ENCODE data around the gene PTPRT.

Gene PTPRT

GRCh38 chr20:43057317-43057716 is 132.4 kb downstream of the PTPRT start:
- no peak overlapping the region for H3K27ac ChIP-seq (ENCODE audit: low read depth, low read length)
- no peak overlapping the region for H3K9ac ChIP-seq (ENCODE audit: low read depth, low read length)
- no peak overlapping the region for H3K4me3 ChIP-seq (ENCODE audit: low read depth, low read length)
- no peaks in the 10 kb centered on the region for H3K36me3 ChIP-seq (ENCODE audit: control insufficient read depth, insufficient read depth, low read length)
- no peaks in the 10 kb centered on the region for H3K9me3 ChIP-seq (ENCODE audit: control insufficient read depth, insufficient read depth, low read length)
- H3K27me3 ChIP-seq (ENCODE audit: control insufficient read depth, insufficient read depth, low read length): no peaks in the 10 kb centered on the region
- H3K4me1 ChIP-seq (ENCODE audit: control insufficient read depth, insufficient read depth, low read length): no peaks in the 10 kb centered on the region

GRCh38 chr20:43055181-43055884 is 134.4 kb downstream of the PTPRT start:
- Histone ChIP-seq H3K9me3 (ENCODE audit: control insufficient read depth, insufficient read depth, low read length) (no peaks in the 10 kb centered on the region), H3K9ac (ENCODE audit: low read depth, low read length) (no peak overlapping the region), H3K27me3 (ENCODE audit: control insufficient read depth, insufficient read depth, low read length) (no peaks in the 10 kb centered on the region), H3K4me3 (ENCODE audit: low read depth, low read length) (no peak overlapping the region), H3K27ac (ENCODE audit: low read depth, low read length) (no peak overlapping the region), H3K36me3 (ENCODE audit: control insufficient read depth, insufficient read depth, low read length) (no peaks in the 10 kb centered on the region), H3K4me1 (ENCODE audit: control insufficient read depth, insufficient read depth, low read length) (no peaks in the 10 kb centered on the region)

- H3K9ac ChIP-seq (ENCODE audit: low read depth, low read length): no peak overlapping the region
- H3K36me3 ChIP-seq (ENCODE audit: control insufficient read depth, insufficient read depth, low read length): no peaks in the 10 kb centered on the region
- H3K27ac ChIP-seq (ENCODE audit: low read depth, low read length): no peak overlapping the region
Measured at GRCh38 chr20:43052532-43052931, 137.2 kb downstream of the PTPRT start.

GRCh38 chr20:43046966-43047365 is 142.7 kb downstream of the PTPRT start:
- no peaks in the 10 kb centered on the region for H3K27me3 ChIP-seq (ENCODE audit: control insufficient read depth, insufficient read depth, low read length)
- H3K9me3 ChIP-seq (ENCODE audit: control insufficient read depth, insufficient read depth, low read length): no peaks in the 10 kb centered on the region
- H3K9ac ChIP-seq (ENCODE audit: low read depth, low read length): no peak overlapping the region
- no peak overlapping the region for H3K27ac ChIP-seq (ENCODE audit: low read depth, low read length)
- no peaks in the 10 kb centered on the region for H3K36me3 ChIP-seq (ENCODE audit: control insufficient read depth, insufficient read depth, low read length)
- no peaks in the 10 kb centered on the region for H3K4me1 ChIP-seq (ENCODE audit: control insufficient read depth, insufficient read depth, low read length)
- H3K4me3 ChIP-seq (ENCODE audit: low read depth, low read length): no peak overlapping the region

More at GRCh38 chr20:43052532-43052931, 137.2 kb downstream of the PTPRT start:
- no peaks in the 10 kb centered on the region for H3K9me3 ChIP-seq (ENCODE audit: control insufficient read depth, insufficient read depth, low read length)
- H3K4me1 ChIP-seq (ENCODE audit: control insufficient read depth, insufficient read depth, low read length): no peaks in the 10 kb centered on the region
- H3K4me3 ChIP-seq (ENCODE audit: low read depth, low read length): no peak overlapping the region
- no peaks in the 10 kb centered on the region for H3K27me3 ChIP-seq (ENCODE audit: control insufficient read depth, insufficient read depth, low read length)

- Histone ChIP-seq H3K4me3 (ENCODE audit: low read depth, low read length) (no peak overlapping the region), H3K27me3 (ENCODE audit: control insufficient read depth, insufficient read depth, low read length) (no peaks in the 10 kb centered on the region), H3K9me3 (ENCODE audit: control insufficient read depth, insufficient read depth, low read length) (no peaks in the 10 kb centered on the region), H3K9ac (ENCODE audit: low read depth, low read length) (no peak overlapping the region), H3K27ac (ENCODE audit: low read depth, low read length) (no peak overlapping the region), H3K4me1 (ENCODE audit: control insufficient read depth, insufficient read depth, low read length) (no peaks in the 10 kb centered on the region), H3K36me3 (ENCODE audit: control insufficient read depth, insufficient read depth, low read length) (no peaks in the 10 kb centered on the region)
Measured at GRCh38 chr20:43043887-43044286, 145.8 kb downstream of the PTPRT start.

GRCh38 chr20:43040427-43040826 is 149.3 kb downstream of the PTPRT start:
- H3K36me3 ChIP-seq (ENCODE audit: control insufficient read depth, insufficient read depth, low read length): no peaks in the 10 kb centered on the region
- H3K27ac ChIP-seq (ENCODE audit: low read depth, low read length): no peak overlapping the region
- no peak overlapping the region for H3K4me3 ChIP-seq (ENCODE audit: low read depth, low read length)
- no peaks in the 10 kb centered on the region for H3K9me3 ChIP-seq (ENCODE audit: control insufficient read depth, insufficient read depth, low read length)
- no peaks in the 10 kb centered on the region for H3K27me3 ChIP-seq (ENCODE audit: control insufficient read depth, insufficient read depth, low read length)
- no peaks in the 10 kb centered on the region for H3K4me1 ChIP-seq (ENCODE audit: control insufficient read depth, insufficient read depth, low read length)
- H3K9ac ChIP-seq (ENCODE audit: low read depth, low read length): no peak overlapping the region

GRCh38 chr20:43037605-43038309 is 151.9 kb downstream of the PTPRT start:
- Histone ChIP-seq H3K4me3 (ENCODE audit: low read depth, low read length) (no peak overlapping the region), H3K4me1 (ENCODE audit: control insufficient read depth, insufficient read depth, low read length) (no peaks in the 10 kb centered on the region), H3K9me3 (ENCODE audit: control insufficient read depth, insufficient read depth, low read length) (no peaks in the 10 kb centered on the region), H3K9ac (ENCODE audit: low read depth, low read length) (no peak overlapping the region), H3K36me3 (ENCODE audit: control insufficient read depth, insufficient read depth, low read length) (no peaks in the 10 kb centered on the region), H3K27me3 (ENCODE audit: control insufficient read depth, insufficient read depth, low read length) (no peaks in the 10 kb centered on the region), H3K27ac (ENCODE audit: low read depth, low read length) (no peak overlapping the region)

- Histone ChIP-seq H3K27ac (ENCODE audit: low read depth, low read length) (no peak overlapping the region), H3K27me3 (ENCODE audit: control insufficient read depth, insufficient read depth, low read length) (peaks cover 20% of the 10 kb centered on the region), H3K36me3 (ENCODE audit: control insufficient read depth, insufficient read depth, low read length) (no peaks in the 10 kb centered on the region), H3K4me3 (ENCODE audit: low read depth, low read length) (no peak overlapping the region), H3K9ac (ENCODE audit: low read depth, low read length) (no peak overlapping the region), H3K4me1 (ENCODE audit: control insufficient read depth, insufficient read depth, low read length) (no peaks in the 10 kb centered on the region), H3K9me3 (ENCODE audit: control insufficient read depth, insufficient read depth, low read length) (no peaks in the 10 kb centered on the region)
Measured at GRCh38 chr20:43034981-43035724, 154.6 kb downstream of the PTPRT start.

GRCh38 chr20:43032459-43032858 is 157.2 kb downstream of the PTPRT start:
- Histone ChIP-seq H3K27ac (ENCODE audit: low read depth, low read length) (no peak overlapping the region), H3K36me3 (ENCODE audit: control insufficient read depth, insufficient read depth, low read length) (no peaks in the 10 kb centered on the region), H3K4me3 (ENCODE audit: low read depth, low read length) (no peak overlapping the region), H3K9ac (ENCODE audit: low read depth, low read length) (no peak overlapping the region), H3K4me1 (ENCODE audit: control insufficient read depth, insufficient read depth, low read length) (no peaks in the 10 kb centered on the region; the same call in 1 of the 2 replicates), H3K9me3 (ENCODE audit: control insufficient read depth, insufficient read depth, low read length) (no peaks in the 10 kb centered on the region), H3K27me3 (ENCODE audit: control insufficient read depth, insufficient read depth, low read length) (peaks cover 46% of the 10 kb centered on the region)

- no peak overlapping the region for H3K27ac ChIP-seq (ENCODE audit: low read depth, low read length)
Measured at GRCh38 chr20:43029176-43029575, 160.5 kb downstream of the PTPRT start.

GRCh38 chr20:43028470-43028869 is 161.2 kb downstream of the PTPRT start:
- Histone ChIP-seq H3K27ac (ENCODE audit: low read depth, low read length) (no peak overlapping the region), H3K4me3 (ENCODE audit: low read depth, low read length) (no peak overlapping the region), H3K27me3 (ENCODE audit: control insufficient read depth, insufficient read depth, low read length) (peaks cover 60% of the 10 kb centered on the region), H3K9ac (ENCODE audit: low read depth, low read length) (no peak overlapping the region), H3K4me1 (ENCODE audit: control insufficient read depth, insufficient read depth, low read length) (no peaks in the 10 kb centered on the region; the same call in 1 of the 2 replicates), H3K36me3 (ENCODE audit: control insufficient read depth, insufficient read depth, low read length) (no peaks in the 10 kb centered on the region), H3K9me3 (ENCODE audit: control insufficient read depth, insufficient read depth, low read length) (no peaks in the 10 kb centered on the region)

More at GRCh38 chr20:43029176-43029575, 160.5 kb downstream of the PTPRT start:
- Histone ChIP-seq H3K9ac (ENCODE audit: low read depth, low read length) (no peak overlapping the region), H3K4me3 (ENCODE audit: low read depth, low read length) (no peak overlapping the region), H3K9me3 (ENCODE audit: control insufficient read depth, insufficient read depth, low read length) (no peaks in the 10 kb centered on the region), H3K27me3 (ENCODE audit: control insufficient read depth, insufficient read depth, low read length) (peaks cover 60% of the 10 kb centered on the region), H3K36me3 (ENCODE audit: control insufficient read depth, insufficient read depth, low read length) (no peaks in the 10 kb centered on the region), H3K4me1 (ENCODE audit: control insufficient read depth, insufficient read depth, low read length) (no peaks in the 10 kb centered on the region; the same call in 1 of the 2 replicates)

Measured in HUES48 (cell line).